Measurements from ENCODE around the gene DZIP1.

Gene DZIP1

DNA sequence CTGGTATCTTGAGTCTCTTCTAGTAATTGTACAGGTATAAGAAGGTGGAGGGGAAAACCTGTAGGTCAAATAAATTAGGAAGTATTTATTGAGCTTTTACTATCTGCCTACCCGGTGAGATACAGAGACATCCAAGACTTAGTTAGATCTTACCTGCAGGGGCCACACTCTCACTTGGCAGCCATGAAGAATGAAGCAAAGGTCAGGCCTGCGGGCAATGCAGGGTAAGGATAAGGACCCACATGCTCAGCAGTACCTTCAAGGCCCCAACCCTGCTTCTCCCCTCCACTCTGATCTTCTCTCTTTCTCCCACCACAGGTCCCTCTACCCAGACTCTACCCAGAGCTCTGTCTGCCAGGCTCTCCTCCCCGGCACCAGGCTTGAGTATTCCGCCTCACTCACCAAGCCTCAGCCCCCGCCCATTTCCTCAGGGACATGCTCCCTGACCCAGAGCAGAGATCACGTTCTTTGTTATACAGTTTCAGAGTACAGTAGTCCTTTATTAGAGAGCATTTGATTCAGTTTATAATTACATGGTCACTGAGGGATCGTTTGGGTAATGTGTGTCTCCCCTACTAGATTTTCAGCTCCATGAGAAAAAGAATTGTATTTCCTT, 110.9 kb downstream of the DZIP1 start:
- Histone ChIP-seq H3K4me2 (ENCODE audit: low read length) (no peak overlapping the region), H3K27me3 (ENCODE audit: insufficient read depth, low read length) (no peaks in the 10 kb centered on the region)

DNA sequence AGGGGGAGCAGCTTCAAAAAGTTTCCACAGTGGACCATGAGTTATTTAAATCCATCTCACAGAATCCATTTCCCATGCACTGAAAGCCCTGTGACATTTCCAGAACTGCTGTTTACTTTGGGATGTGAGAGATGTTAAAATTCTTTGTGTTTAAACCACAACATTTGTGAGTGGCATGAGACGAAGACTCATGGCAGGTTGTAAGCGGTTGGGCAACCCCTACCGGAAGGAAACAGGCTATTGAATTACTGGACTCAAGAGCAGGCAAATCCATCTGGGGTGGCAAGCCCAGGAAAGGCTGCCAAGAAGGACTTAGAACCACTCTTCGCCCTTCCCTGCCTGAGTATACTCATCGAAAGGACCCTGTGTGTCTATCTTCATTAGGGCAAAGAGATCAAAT, 114.3 kb downstream of the DZIP1 start:
- no peak overlapping the region for H3K9ac ChIP-seq (ENCODE audit: low read length)
- no peaks in the 10 kb centered on the region for H3K79me2 ChIP-seq (ENCODE audit: insufficient read depth, low read length)
- no peaks in the 10 kb centered on the region for H3K27me3 ChIP-seq (ENCODE audit: insufficient read depth, low read length)
- H3K9me3 ChIP-seq (ENCODE audit: low read length): no peaks in the 10 kb centered on the region
- H3K9me2 ChIP-seq (ENCODE audit: low read depth, low read length): no peaks in the 10 kb centered on the region
- H3K36me3 ChIP-seq (ENCODE audit: insufficient read depth, low read length): no peaks in the 10 kb centered on the region
- H2AFZ ChIP-seq (ENCODE audit: low read length): no peak overlapping the region
- no peaks in the 10 kb centered on the region for H3F3A ChIP-seq (ENCODE audit: insufficient read depth, low read length)
- H3K4me1 ChIP-seq (ENCODE audit: insufficient read depth, low read length, severe bottlenecking): no peaks in the 10 kb centered on the region
- no peak overlapping the region for H3K27ac ChIP-seq (ENCODE audit: low read depth, low read length, poor library complexity, severe bottlenecking)
- no peak overlapping the region for H3K4me3 ChIP-seq (ENCODE audit: low read depth, low read length, poor library complexity, severe bottlenecking)
- TF ChIP-seq EZH2 (IDR thresholded peaks at IDR 0.05; ENCODE audit: borderline replicate concordance, low read length): no peak
- TF ChIP-seq, protein P1, sequence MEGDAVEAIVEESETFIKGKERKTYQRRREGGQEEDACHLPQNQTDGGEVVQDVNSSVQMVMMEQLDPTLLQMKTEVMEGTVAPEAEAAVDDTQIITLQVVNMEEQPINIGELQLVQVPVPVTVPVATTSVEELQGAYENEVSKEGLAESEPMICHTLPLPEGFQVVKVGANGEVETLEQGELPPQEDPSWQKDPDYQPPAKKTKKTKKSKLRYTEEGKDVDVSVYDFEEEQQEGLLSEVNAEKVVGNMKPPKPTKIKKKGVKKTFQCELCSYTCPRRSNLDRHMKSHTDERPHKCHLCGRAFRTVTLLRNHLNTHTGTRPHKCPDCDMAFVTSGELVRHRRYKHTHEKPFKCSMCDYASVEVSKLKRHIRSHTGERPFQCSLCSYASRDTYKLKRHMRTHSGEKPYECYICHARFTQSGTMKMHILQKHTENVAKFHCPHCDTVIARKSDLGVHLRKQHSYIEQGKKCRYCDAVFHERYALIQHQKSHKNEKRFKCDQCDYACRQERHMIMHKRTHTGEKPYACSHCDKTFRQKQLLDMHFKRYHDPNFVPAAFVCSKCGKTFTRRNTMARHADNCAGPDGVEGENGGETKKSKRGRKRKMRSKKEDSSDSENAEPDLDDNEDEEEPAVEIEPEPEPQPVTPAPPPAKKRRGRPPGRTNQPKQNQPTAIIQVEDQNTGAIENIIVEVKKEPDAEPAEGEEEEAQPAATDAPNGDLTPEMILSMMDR (IDR thresholded peaks at IDR 0.05; ENCODE audit: low read length): no peak
- no peak overlapping the region for H3K4me2 ChIP-seq (ENCODE audit: low read length)
- no peaks in the 10 kb centered on the region for H4K20me1 ChIP-seq (ENCODE audit: insufficient read depth, low read length)

More for the DNA sequence above, 110.9 kb downstream of the DZIP1 start:
- Histone ChIP-seq H3K27ac (ENCODE audit: low read depth, low read length, poor library complexity, severe bottlenecking) (no peak overlapping the region), H3K9me3 (ENCODE audit: low read length) (no peaks in the 10 kb centered on the region), H3K79me2 (ENCODE audit: insufficient read depth, low read length) (no peaks in the 10 kb centered on the region), H3K4me1 (ENCODE audit: insufficient read depth, low read length, severe bottlenecking) (no peaks in the 10 kb centered on the region), H3K4me3 (ENCODE audit: low read depth, low read length, poor library complexity, severe bottlenecking) (no peak overlapping the region), H4K20me1 (ENCODE audit: insufficient read depth, low read length) (no peaks in the 10 kb centered on the region), H3F3A (ENCODE audit: insufficient read depth, low read length) (no peaks in the 10 kb centered on the region), H2AFZ (ENCODE audit: low read length) (no peak overlapping the region), H3K36me3 (ENCODE audit: insufficient read depth, low read length) (no peaks in the 10 kb centered on the region), H3K9me2 (ENCODE audit: low read depth, low read length) (no peaks in the 10 kb centered on the region), H3K9ac (ENCODE audit: low read length) (no peak overlapping the region)
- TF ChIP-seq, protein P1 (IDR thresholded peaks at IDR 0.05; ENCODE audit: low read length): no peak
- no peak for TF ChIP-seq EZH2 (IDR thresholded peaks at IDR 0.05; ENCODE audit: borderline replicate concordance, low read length)
